Cardiac fibroblast (primary cell): ENCODE measurements around the gene IL24.
"Not testable (repeated sequence)": the region's sequence is repeated elsewhere in the genome, so short reads cannot be mapped to it uniquely, and the experiment has no call there.

Experiments used
- DNase-seq, 2 donors: peaks; one replicate each; pipeline versions ENCODE4 v3.0.0 to v3.0.0-alpha.2; 2010; ENCODE audit warnings: low read depth in 2 of 2
- H3K4me3 ChIP-seq, 2 donors: replicated peaks in 1 of 2; 1 replicate in 1 of 2; 2 replicates in 1 of 2; pipeline ENCODE4 v1.5.1; 2011; ENCODE audit warnings: low read depth in 2 of 2, low read length in 2 of 2, mild to moderate bottlenecking in 2 of 2, moderate library complexity in 1 of 2
- CTCF ChIP-seq: IDR thresholded peaks from one replicate; pipeline ENCODE4 v1.5.1; 2011; ENCODE audit warnings: low read depth, mild to moderate bottlenecking, low read length, inconsistent platforms

Gene IL24

GRCh38 chr1:206915030-206915735 lies 17.9 kb downstream of the IL24 start:
- DNase-seq, result no peak
- H3K4me3 ChIP-seq, result no peak overlapping the region
- no peak for TF ChIP-seq CTCF

- no peak for DNase-seq
- no peak for TF ChIP-seq CTCF
- H3K4me3 ChIP-seq, result no peak overlapping the region
Observed at GRCh38 chr1:206916000-206916709, 18.9 kb downstream of the IL24 start.

GRCh38 chr1:206918076-206918475 lies 20.8 kb downstream of the IL24 start:
- no peak for TF ChIP-seq CTCF
- no peak for DNase-seq
- no peak overlapping the region for H3K4me3 ChIP-seq

- TF ChIP-seq CTCF, result no peak
- DNase-seq, result peak in 1 of 2 donors; percentile 54
- no peak within 1 kb of the TSS for H3K4me3 ChIP-seq
Observed at GRCh38 chr1:206921772-206922265, 24.6 kb downstream of the IL24 start, which contains the start of gene FCMR. Gene FCMR (minus strand): TSS chr1:206921941. CDS start chr1:206921854, 87 bp downstream.

- TF ChIP-seq CTCF, result no peak
- no peak overlapping the region for H3K4me3 ChIP-seq
- no peak for DNase-seq
Observed at GRCh38 chr1:206922524-206922923, 25.3 kb downstream of the IL24 start.

- no peak for DNase-seq
- no peak overlapping the region for H3K4me3 ChIP-seq
- no peak for TF ChIP-seq CTCF
Observed at GRCh38 chr1:206923009-206923960, 26.0 kb downstream of the IL24 start.

GRCh38 chr1:206923961-206924557 lies 26.8 kb downstream of the IL24 start:
- DNase-seq, H3K4me3 ChIP-seq: not testable (repeated sequence)
